ENCODE data around the gene IER3IP1. TPM values are rescaled to one million over a fixed set of nuclear protein-coding genes. Genes with fewer than 3 reads are reported as not detected.

The IER3IP1 gene
- total and polyA plus RNA-seq, 2 of the 13 experiments (the other 11 are each of a cell fraction or from before 2014, with no cell fraction given), result 18.7 to 26.1 TPM

DNA sequence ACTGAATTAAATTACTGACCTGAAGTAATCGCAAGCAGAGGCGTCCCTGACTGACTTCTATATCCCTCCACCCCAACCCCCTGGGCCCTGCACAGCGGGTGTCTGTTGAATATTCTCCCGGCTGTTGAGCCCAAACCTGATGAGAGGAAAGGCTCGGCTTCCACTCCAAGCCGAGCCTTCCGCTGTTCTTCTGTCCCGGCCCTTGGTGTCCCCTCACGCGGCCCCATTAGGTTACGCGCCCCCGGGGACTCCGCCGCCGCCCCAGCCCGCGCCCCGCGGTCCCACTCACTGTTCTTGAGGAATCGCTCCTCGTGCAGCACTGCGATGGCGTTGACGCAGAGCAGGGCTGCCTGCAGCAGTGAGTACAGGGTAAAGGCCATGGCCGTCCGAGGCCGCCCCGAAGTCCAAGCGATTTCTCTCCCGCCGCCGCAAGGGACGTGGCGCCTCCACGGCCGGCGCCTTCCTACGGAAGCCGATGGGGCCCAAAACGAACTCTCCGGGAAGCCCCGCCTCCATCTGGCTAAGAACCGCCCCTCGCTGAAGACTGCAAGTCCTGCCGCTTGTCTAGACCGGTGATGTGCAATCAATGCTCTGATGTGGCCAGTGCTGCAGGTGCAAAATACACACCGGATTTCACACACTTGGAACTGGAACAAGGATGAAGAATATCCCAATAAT lies at the start of gene IER3IP1 (continued):
- TF ChIP-seq GPBP1L1 (CRISPR knock-in tag; IDR thresholded peaks at IDR 0.05) (no peak), ZFY (CRISPR knock-in tag; IDR thresholded peaks at IDR 0.05) (peak; percentile 95), PTBP1 (IDR thresholded peaks at IDR 0.05; ENCODE audit: low read depth, low read length, poor library complexity, severe bottlenecking) (peak; percentile 71), REST (IDR thresholded peaks at IDR 0.05; ENCODE audit: borderline replicate concordance in 1 of 2, low read depth in 1 of 2, low read length in 2 of 2) (no peak; a peak in 1 of 4 replicates), MEIS1 (CRISPR knock-in tag; IDR thresholded peaks at IDR 0.05; ENCODE audit: borderline replicate concordance) (peak; percentile 82; the same call in 1 of the 2 replicates), ZNF432 (CRISPR knock-in tag; IDR thresholded peaks at IDR 0.05; ENCODE audit: borderline replicate concordance) (no peak), E2F5 (CRISPR knock-in tag; conservative IDR thresholded peaks at IDR 0.05) (peak; percentile 77; the same call in 1 of the 2 replicates), MXI1 (IDR thresholded peaks at IDR 0.05; ENCODE audit: borderline replicate concordance, low read depth, low read length) (peak; percentile 65; the same call in 1 of the 3 replicates), CREBL2 (CRISPR knock-in tag; IDR thresholded peaks at IDR 0.05; ENCODE audit: borderline replicate concordance) (peak; percentile 77; the same call in 1 of the 2 replicates), NRL (CRISPR knock-in tag; IDR thresholded peaks at IDR 0.05; ENCODE audit: borderline replicate concordance) (no peak), HMG20B (CRISPR knock-in tag; conservative IDR thresholded peaks at IDR 0.05) (no peak), THAP11 (CRISPR knock-in tag; IDR thresholded peaks at IDR 0.05) (peak; percentile 86), ZFP41 (CRISPR knock-in tag; IDR thresholded peaks at IDR 0.05; ENCODE audit: borderline replicate concordance) (no peak), KLF11 (CRISPR knock-in tag; IDR thresholded peaks at IDR 0.05) (0 out of 2 replicates have a peak, but pooled peaks have one; percentile 45), RARA (CRISPR knock-in tag; IDR thresholded peaks at IDR 0.05) (peak; percentile 20; the same call in 1 of the 2 replicates), MAZ (IDR thresholded peaks at IDR 0.05; ENCODE audit: borderline replicate concordance, low read depth, low read length) (no peak), MAZ (CRISPR knock-in tag; IDR thresholded peaks at IDR 0.05; ENCODE audit: low read depth) (0 out of 2 replicates have a peak, but pooled peaks have one; percentile 27), ZNF543 (CRISPR knock-in tag; IDR thresholded peaks at IDR 0.05) (peak; percentile 69; the same call in 1 of the 2 replicates), NFIC (IDR thresholded peaks at IDR 0.05; ENCODE audit: low read length) (no peak), ZNF749 (CRISPR knock-in tag; IDR thresholded peaks at IDR 0.05; ENCODE audit: borderline replicate concordance) (no peak), KDM2A (CRISPR knock-in tag; IDR thresholded peaks at IDR 0.05; ENCODE audit: borderline replicate concordance, low read depth) (peak; percentile 91), ZBTB38 (CRISPR knock-in tag; IDR thresholded peaks at IDR 0.05) (peak; percentile 26; the same call in 1 of the 2 replicates), SRSF1 (optimal IDR thresholded peaks at IDR 0.05; ENCODE audit: low read depth, low read length) (no peak), MIER2 (CRISPR knock-in tag; IDR thresholded peaks at IDR 0.05) (0 out of 2 replicates have a peak, but pooled peaks have one; percentile 27)
